ENCODE data around the gene PRR5L. TPM values are rescaled to one million over a fixed set of nuclear protein-coding genes. Genes with fewer than 3 reads are reported as not detected.
A peak's percentile ranks its signal among the peaks of the same experiment; 100 is the strongest.

PRR5L gene
- total and polyA plus RNA-seq, 7 donors: 3.3 to 105 (median 11.9) TPM

GRCh38 chr11:36372101-36372771 is 76.1 kb downstream of the PRR5L start:
- Histone ChIP-seq H3K9me3 (no peaks in the 10 kb centered on the region), H3K4me1 (peaks cover 0 to 15% (median 12%) of the 10 kb centered on the region in 4 donors), H3K27ac (no peak overlapping the region), H3K27me3 (peaks cover 5 to 23% (median 8%) of the 10 kb centered on the region in 3 donors), H3K4me3 (no peak overlapping the region), H3K36me3 (no peaks in the 10 kb centered on the region)
- DNase-seq: no peak
- 52 to 77% methylated on average over 6 of the region's 6 CpGs for WGBS, 2 donors
- intact Hi-C loops (cut with DNase I): no loop called here
- TF ChIP-seq POLR2A (IDR thresholded peaks at IDR 0.05) (no peak), POLR2AphosphoS5 (IDR thresholded peaks at IDR 0.05) (no peak), EP300 (IDR thresholded peaks at IDR 0.05) (no peak), CTCF (IDR thresholded peaks at IDR 0.05) (no peak)

GRCh38 chr11:36373016-36374010 is 77.2 kb downstream of the PRR5L start:
- no peak overlapping the region for H3K4me3 ChIP-seq
- H3K4me1 ChIP-seq: peaks cover 0 to 23% (median 17%) of the 10 kb centered on the region in 4 donors
- DNase-seq: no peak
- no peaks in the 10 kb centered on the region for H3K9me3 ChIP-seq
- H3K27me3 ChIP-seq: peaks cover 5 to 33% (median 14%) of the 10 kb centered on the region in 3 donors
- intact Hi-C loops (cut with DNase I): no loop called here
- H3K27ac ChIP-seq: no peak overlapping the region
- H3K36me3 ChIP-seq: no peaks in the 10 kb centered on the region
- TF ChIP-seq POLR2AphosphoS5 (IDR thresholded peaks at IDR 0.05) (no peak), CTCF (IDR thresholded peaks at IDR 0.05) (no peak), POLR2A (IDR thresholded peaks at IDR 0.05) (no peak), EP300 (IDR thresholded peaks at IDR 0.05) (no peak)
- 14 to 58% methylated on average over 6 of the region's 6 CpGs for WGBS, 2 donors

- WGBS, 2 donors: 67 to 77% methylated on average over 4 of the region's 4 CpGs
- no peak for DNase-seq
- Histone ChIP-seq H3K36me3 (no peaks in the 10 kb centered on the region), H3K27me3 (peaks cover 5 to 40% (median 14%) of the 10 kb centered on the region in 3 donors), H3K9me3 (no peaks in the 10 kb centered on the region), H3K4me3 (no peak overlapping the region), H3K4me1 (peaks cover 0 to 23% (median 17%) of the 10 kb centered on the region in 4 donors), H3K27ac (no peak overlapping the region)
- no peak for TF ChIP-seq POLR2AphosphoS5 (IDR thresholded peaks at IDR 0.05)
- no peak for TF ChIP-seq CTCF (IDR thresholded peaks at IDR 0.05)
- no peak for TF ChIP-seq EP300 (IDR thresholded peaks at IDR 0.05)
- intact Hi-C loops (cut with DNase I): no loop called here
These were observed 78.6 kb downstream of the PRR5L start for GRCh38 chr11:36374726-36375125.

GRCh38 chr11:36375353-36376008 is 79.4 kb downstream of the PRR5L start:
- peaks cover 5 to 42% (median 14%) of the 10 kb centered on the region in 3 donors for H3K27me3 ChIP-seq
- H3K27ac ChIP-seq: no peak overlapping the region
- 49 to 59% methylated on average over 9 of the region's 9 CpGs for WGBS, 2 donors

More at GRCh38 chr11:36375353-36376008, 79.4 kb downstream of the PRR5L start:
- Histone ChIP-seq H3K9me3 (no peaks in the 10 kb centered on the region), H3K4me1 (peaks cover 0 to 23% (median 17%) of the 10 kb centered on the region in 4 donors), H3K4me3 (peak overlapping the region in 1 of 4 donors; percentile 42), H3K36me3 (no peaks in the 10 kb centered on the region)
- TF ChIP-seq POLR2AphosphoS5 (IDR thresholded peaks at IDR 0.05) (no peak), EP300 (IDR thresholded peaks at IDR 0.05) (no peak), POLR2A (IDR thresholded peaks at IDR 0.05) (no peak), CTCF (IDR thresholded peaks at IDR 0.05) (no peak)
- DNase-seq: no peak
- intact Hi-C loops (cut with DNase I): no loop called here

All from sigmoid colon (tissue), 7 donors.